ENCODE results near the gene CNFN. TPM values are rescaled to one million over a fixed set of nuclear protein-coding genes. Genes with fewer than 3 reads are reported as not detected.

CNFN gene
- total and polyA plus RNA-seq, 10 of the 15 experiments (the other 5 are each of a cell fraction or from before 2014, with no cell fraction given), result 0.60 TPM; not detected in 9

DNA sequence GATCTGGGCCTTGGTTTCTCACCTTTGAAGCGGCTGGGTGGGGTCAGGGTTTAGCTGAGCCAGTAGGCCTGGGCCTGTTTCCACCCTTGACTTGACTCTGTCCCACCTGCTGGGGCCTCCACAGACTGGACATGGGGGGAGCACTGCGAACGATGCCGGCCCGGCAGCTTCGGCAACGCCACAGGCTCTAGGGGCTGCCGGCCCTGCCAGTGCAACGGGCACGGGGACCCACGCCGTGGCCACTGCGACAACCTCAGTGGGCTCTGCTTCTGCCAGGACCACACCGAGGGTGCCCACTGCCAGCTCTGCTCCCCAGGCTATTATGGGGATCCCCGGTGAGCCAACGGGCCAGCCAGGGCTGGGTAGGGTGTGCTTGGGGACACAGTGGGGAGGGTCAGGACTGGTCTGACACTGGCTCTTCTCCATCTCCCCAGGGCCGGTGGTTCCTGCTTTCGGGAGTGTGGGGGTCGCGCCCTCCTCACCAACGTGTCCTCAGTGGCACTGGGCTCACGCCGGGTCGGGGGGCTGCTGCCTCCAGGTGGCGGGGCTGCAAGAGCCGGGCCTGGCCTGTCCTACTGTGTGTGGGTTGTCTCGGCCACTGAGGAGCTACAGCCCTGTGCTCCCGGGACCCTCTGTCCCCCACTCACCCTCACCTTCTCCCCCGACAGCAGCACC is 36.6 kb downstream of the CNFN start:
- no peak overlapping the region for H2AFZ ChIP-seq (ENCODE audit: control insufficient read depth, low read depth, low read length)
- POLR2A ChIA-PET, result no interaction called here
- no peak for FAIRE-seq
- TF ChIP-seq BACH1 (IDR thresholded peaks at IDR 0.05; ENCODE audit: borderline replicate concordance), result no peak
- TF ChIP-seq BMI1 (IDR thresholded peaks at IDR 0.05; ENCODE audit: borderline replicate concordance), result no peak
- no peak for TF ChIP-seq SP1 (IDR thresholded peaks at IDR 0.05; ENCODE audit: low read depth, low read length)
- no peak for TF ChIP-seq RB1 (IDR thresholded peaks at IDR 0.05; ENCODE audit: borderline replicate concordance)
- no peak for TF ChIP-seq BRCA1 (IDR thresholded peaks at IDR 0.05; ENCODE audit: low read depth, low read length)
- no peak for TF ChIP-seq RFX5 (IDR thresholded peaks at IDR 0.05; ENCODE audit: low read depth, low read length)
- no peak for TF ChIP-seq NBN (IDR thresholded peaks at IDR 0.05)
- TF ChIP-seq, protein P1, sequence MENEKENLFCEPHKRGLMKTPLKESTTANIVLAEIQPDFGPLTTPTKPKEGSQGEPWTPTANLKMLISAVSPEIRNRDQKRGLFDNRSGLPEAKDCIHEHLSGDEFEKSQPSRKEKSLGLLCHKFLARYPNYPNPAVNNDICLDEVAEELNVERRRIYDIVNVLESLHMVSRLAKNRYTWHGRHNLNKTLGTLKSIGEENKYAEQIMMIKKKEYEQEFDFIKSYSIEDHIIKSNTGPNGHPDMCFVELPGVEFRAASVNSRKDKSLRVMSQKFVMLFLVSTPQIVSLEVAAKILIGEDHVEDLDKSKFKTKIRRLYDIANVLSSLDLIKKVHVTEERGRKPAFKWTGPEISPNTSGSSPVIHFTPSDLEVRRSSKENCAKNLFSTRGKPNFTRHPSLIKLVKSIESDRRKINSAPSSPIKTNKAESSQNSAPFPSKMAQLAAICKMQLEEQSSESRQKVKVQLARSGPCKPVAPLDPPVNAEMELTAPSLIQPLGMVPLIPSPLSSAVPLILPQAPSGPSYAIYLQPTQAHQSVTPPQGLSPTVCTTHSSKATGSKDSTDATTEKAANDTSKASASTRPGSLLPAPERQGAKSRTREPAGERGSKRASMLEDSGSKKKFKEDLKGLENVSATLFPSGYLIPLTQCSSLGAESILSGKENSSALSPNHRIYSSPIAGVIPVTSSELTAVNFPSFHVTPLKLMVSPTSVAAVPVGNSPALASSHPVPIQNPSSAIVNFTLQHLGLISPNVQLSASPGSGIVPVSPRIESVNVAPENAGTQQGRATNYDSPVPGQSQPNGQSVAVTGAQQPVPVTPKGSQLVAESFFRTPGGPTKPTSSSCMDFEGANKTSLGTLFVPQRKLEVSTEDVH (IDR thresholded peaks at IDR 0.05; ENCODE audit: low read depth, partially characterized antibody), result no peak
- no peak for TF ChIP-seq ATF7 (IDR thresholded peaks at IDR 0.05; ENCODE audit: low read depth)
- no peak for TF ChIP-seq YBX1 (IDR thresholded peaks at IDR 0.05)
- TF ChIP-seq, protein P2, sequence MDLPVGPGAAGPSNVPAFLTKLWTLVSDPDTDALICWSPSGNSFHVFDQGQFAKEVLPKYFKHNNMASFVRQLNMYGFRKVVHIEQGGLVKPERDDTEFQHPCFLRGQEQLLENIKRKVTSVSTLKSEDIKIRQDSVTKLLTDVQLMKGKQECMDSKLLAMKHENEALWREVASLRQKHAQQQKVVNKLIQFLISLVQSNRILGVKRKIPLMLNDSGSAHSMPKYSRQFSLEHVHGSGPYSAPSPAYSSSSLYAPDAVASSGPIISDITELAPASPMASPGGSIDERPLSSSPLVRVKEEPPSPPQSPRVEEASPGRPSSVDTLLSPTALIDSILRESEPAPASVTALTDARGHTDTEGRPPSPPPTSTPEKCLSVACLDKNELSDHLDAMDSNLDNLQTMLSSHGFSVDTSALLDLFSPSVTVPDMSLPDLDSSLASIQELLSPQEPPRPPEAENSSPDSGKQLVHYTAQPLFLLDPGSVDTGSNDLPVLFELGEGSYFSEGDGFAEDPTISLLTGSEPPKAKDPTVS (IDR thresholded peaks at IDR 0.05; ENCODE audit: low read depth, low read length), result no peak
- no peak for TF ChIP-seq NR2F1 (conservative IDR thresholded peaks at IDR 0.05)
- TF ChIP-seq JUND (IDR thresholded peaks at IDR 0.05; ENCODE audit: low read depth, low read length), result no peak
- TF ChIP-seq RAD51 (IDR thresholded peaks at IDR 0.05), result no peak
- no peak overlapping the region for H3K27ac ChIP-seq (ENCODE audit: control insufficient read depth, insufficient read depth)
- H3K4me3 ChIP-seq, result no peak overlapping the region
- H3K4me2 ChIP-seq (ENCODE audit: control insufficient read depth, insufficient read depth), result no peak overlapping the region
- no peak for ATAC-seq
- no TSS peak for BruUV-seq (replicated peaks)
- H4K20me1 ChIP-seq (ENCODE audit: control insufficient read depth, insufficient read depth), result no peaks in the 10 kb centered on the region
- WGBS (ENCODE audit: insufficient coverage, insufficient replicate concordance, low lambda C conversion rate, missing lambda C conversion rate), result 88% methylated on average over 29 of the region's 29 CpGs
- no peaks in the 10 kb centered on the region for H3K27me3 ChIP-seq (replicated peaks in 1 of 2; ENCODE audit: control insufficient read depth in 2 of 2, insufficient read depth in 2 of 2, low read length in 1 of 2)
- H3K79me2 ChIP-seq (ENCODE audit: control insufficient read depth, insufficient read depth, low read length), result no peaks in the 10 kb centered on the region
- H3K9me3 ChIP-seq (replicated peaks; ENCODE audit: control insufficient read depth, insufficient read depth, low read length), result no peaks in the 10 kb centered on the region
- intact Hi-C loops (cut with micrococcal nuclease; ENCODE audit: unreplicated experiment) (no loop called here), in situ Hi-C loops (cut with MboI) (no loop called here)
- H3K9ac ChIP-seq (ENCODE audit: control insufficient read depth, insufficient read depth, low read length), result no peak overlapping the region
- no peak for DNase-seq (ENCODE audit: low read depth, low spot score)
- CTCF ChIA-PET, result no interaction called here
- H3K4me1 ChIP-seq (ENCODE audit: control insufficient read depth, insufficient read depth, low read length), result no peaks in the 10 kb centered on the region
- SMC1A ChIA-PET (ENCODE audit: uncharacterized antibody, unreplicated experiment), result interaction anchor here (1.1 kb wide), 1 partner anchor 9 kb away, joined by 3 read pairs; no protein-coding TSS in a partner anchor
- RAD21 ChIA-PET (ENCODE audit: unreplicated experiment), result no interaction called here
- H3K36me3 ChIP-seq (ENCODE audit: control insufficient read depth in 2 of 2, insufficient read depth in 2 of 2, low read length in 1 of 2), result no peaks in the 10 kb centered on the region; a peak in 1 of 4 replicates

Data from GM12878 (cell line).